HG03064 (cell line): ENCODE data around the gene ZCWPW1.

Source experiments
- ATAC-seq: cut with Tn5 transposase; IDR thresholded peaks from one replicate; pipeline ENCODE4 v1.9.1; 2021; ENCODE audit warnings: low read depth; ENCODE audit not compliant: unreplicated experiment

Gene ZCWPW1

GRCh38 chr7:100433592-100434296 lies 5.2 kb upstream of the ZCWPW1 start:
- no peak for ATAC-seq

- no peak for ATAC-seq
Measured at GRCh38 chr7:100433276-100433591, 4.7 kb upstream of the ZCWPW1 start.

GRCh38 chr7:100432621-100433275 lies 4.2 kb upstream of the ZCWPW1 start:
- ATAC-seq = no peak

GRCh38 chr7:100432053-100432452 lies 3.5 kb upstream of the ZCWPW1 start:
- ATAC-seq = no peak

- no peak for ATAC-seq
Measured at GRCh38 chr7:100431286-100431735, 2.8 kb upstream of the ZCWPW1 start.

GRCh38 chr7:100430493-100431285 lies 2.2 kb upstream of the ZCWPW1 start:
- ATAC-seq = no peak

GRCh38 chr7:100429637-100430492 lies 1.4 kb upstream of the ZCWPW1 start, which contains the start of gene MEPCE:
Gene MEPCE (plus strand): TSS chr7:100429831. CDS start chr7:100430019, 188 bp downstream.
- no peak for ATAC-seq

- ATAC-seq = peak; percentile 39
Measured at GRCh38 chr7:100428967-100429636, 599 bp upstream of the ZCWPW1 start.

- no peak for ATAC-seq
Measured at GRCh38 chr7:100427762-100428198, 723 bp downstream of the ZCWPW1 start.

- ATAC-seq = no peak
Measured at GRCh38 chr7:100426516-100426915, 2.0 kb downstream of the ZCWPW1 start.

GRCh38 chr7:100425347-100425746 lies 3.2 kb downstream of the ZCWPW1 start:
- no peak for ATAC-seq

GRCh38 chr7:100423315-100423714 lies 5.2 kb downstream of the ZCWPW1 start:
- ATAC-seq = no peak

GRCh38 chr7:100419660-100420226 lies 8.8 kb downstream of the ZCWPW1 start:
- ATAC-seq = no peak

- no peak for ATAC-seq
Measured at GRCh38 chr7:100418930-100419659, 9.4 kb downstream of the ZCWPW1 start.

- ATAC-seq = no peak
Measured at GRCh38 chr7:100415448-100415847, 13.1 kb downstream of the ZCWPW1 start.

GRCh38 chr7:100413889-100414288 lies 14.6 kb downstream of the ZCWPW1 start:
- no peak for ATAC-seq

- ATAC-seq = no peak
Measured at GRCh38 chr7:100413346-100413745, 15.2 kb downstream of the ZCWPW1 start.

- ATAC-seq = no peak
Measured at GRCh38 chr7:100411101-100411500, 17.4 kb downstream of the ZCWPW1 start.
